Stimulated activated CD4-positive, alpha-beta T cell treated with anti-CD3 and anti-CD28 coated beads, Interleukin-4, amount 100 ng/mL, for 48 hours (primary cell): Measurements from ENCODE around the gene SH3YL1.

Source experiments
- DNase-seq, 2 donors: peaks; one replicate each; pipeline ENCODE4 v3.0.0-alpha.2; 2020; ENCODE audit warnings: low read depth in 2 of 2

SH3YL1 gene, protein sequence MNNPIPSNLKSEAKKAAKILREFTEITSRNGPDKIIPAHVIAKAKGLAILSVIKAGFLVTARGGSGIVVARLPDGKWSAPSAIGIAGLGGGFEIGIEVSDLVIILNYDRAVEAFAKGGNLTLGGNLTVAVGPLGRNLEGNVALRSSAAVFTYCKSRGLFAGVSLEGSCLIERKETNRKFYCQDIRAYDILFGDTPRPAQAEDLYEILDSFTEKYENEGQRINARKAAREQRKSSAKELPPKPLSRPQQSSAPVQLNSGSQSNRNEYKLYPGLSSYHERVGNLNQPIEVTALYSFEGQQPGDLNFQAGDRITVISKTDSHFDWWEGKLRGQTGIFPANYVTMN

GRCh38 chr2:263774-264492 is at the start of gene SH3YL1:
Gene SH3YL1 (minus strand): TSS chr2:264032. CDS start chr2:263984, 48 bp downstream.
- DNase-seq = peak in 1 of 2 donors; percentile 18

DNA sequence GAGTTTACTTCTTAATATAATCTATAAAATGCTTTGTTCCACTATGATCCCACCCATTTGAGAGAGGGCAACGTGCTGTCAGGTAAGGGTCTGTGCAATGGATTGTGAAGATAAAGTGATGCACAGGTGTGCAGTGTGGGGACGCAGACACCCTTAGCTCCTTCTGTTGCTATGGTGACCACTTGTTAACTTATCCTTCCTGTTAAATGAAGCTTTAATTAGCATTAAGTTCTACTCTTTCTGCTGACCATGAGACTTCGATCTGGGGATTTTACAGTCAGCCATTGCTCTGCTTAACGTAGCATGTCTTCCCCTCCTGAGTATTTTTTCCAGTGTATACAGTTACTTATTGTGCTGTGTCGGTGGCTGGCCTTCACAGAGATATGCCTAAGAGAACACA is 47.2 kb upstream of the SH3YL1 start:
- DNase-seq = no peak

DNA sequence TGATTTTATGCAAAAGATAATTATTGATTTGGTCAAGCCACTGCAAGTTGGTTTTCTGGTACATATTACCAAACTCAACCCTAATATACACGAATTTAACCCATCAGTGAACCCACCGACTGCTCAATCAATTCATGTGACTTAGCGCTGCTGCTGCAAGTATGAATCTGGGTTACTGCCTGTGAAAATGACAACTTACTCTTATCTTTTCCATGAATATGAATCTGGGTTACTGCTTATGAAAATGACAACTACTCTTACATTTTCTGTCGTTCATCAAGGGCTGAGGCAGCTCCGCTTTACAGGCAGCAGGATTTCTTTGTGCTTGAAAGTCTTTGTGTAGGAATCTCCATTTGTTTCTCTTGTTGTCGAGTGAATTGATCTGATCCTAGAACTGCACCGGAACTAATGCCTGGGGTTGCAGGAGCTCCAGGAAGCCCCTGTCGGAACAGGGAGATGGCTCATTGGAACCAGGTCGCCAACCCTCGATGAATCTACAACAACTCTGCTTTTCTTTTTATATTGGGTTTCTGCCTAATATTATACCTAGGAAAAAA is 46.2 kb upstream of the SH3YL1 start:
- DNase-seq = no peak

DNA sequence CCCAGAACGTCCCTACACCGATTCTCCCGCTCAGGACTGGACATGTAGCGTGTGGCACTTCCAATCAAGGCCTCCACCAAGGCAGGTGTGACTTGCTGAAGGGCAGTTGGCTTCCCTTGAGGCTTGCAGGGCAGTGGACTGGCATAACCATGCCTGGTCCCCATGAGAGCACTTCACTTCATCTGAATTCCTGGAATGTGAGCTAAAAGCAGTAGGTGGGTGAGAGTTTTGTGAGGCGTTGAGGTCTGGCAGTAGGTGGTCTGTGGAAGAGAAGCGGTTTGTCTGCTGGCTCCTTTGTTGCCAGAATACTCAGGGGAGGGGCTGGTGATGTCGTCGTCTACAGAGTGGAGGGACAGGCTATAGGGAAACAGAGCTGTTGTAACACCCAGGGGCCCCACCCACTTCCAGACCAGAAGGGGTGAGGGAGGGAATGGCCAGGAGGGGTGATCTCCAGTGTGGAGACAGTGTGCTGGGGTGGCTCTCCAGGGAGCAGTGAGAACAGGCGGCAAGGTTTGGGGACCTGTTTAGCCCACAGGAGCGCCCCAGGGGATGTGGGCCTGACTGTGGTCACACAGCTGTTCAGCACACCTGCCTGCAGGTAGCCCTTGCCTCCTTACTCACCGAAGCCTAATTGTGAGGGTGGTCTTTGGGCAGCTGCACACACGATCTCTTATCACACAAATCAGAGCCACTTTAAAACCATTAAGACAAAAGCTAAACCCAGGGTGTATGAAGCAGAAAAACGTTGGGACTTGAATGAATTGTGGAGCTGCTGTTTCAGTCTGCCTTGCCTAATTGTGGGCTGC is 45.5 kb upstream of the SH3YL1 start:
- DNase-seq = no peak

DNA sequence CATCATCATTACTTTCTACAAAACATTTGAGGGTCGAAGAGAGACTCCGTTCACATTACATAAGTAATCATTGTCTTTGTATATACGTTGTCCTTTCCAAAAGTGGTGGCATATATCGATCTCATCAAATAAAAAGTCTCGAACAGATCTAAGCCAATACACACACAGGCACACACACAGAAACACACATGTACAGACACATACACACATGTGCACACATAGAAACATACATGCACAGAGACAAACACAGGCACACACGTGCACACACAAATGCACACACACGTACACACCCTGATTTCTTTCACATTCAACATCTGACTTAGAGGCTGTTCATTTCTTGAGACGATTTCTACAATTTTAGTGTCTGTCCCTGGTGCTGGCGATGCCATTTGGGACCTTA is 41.5 kb upstream of the SH3YL1 start:
- DNase-seq = no peak

GRCh38 chr2:296354-296753 is 32.5 kb upstream of the SH3YL1 start:
- no peak for DNase-seq

DNA sequence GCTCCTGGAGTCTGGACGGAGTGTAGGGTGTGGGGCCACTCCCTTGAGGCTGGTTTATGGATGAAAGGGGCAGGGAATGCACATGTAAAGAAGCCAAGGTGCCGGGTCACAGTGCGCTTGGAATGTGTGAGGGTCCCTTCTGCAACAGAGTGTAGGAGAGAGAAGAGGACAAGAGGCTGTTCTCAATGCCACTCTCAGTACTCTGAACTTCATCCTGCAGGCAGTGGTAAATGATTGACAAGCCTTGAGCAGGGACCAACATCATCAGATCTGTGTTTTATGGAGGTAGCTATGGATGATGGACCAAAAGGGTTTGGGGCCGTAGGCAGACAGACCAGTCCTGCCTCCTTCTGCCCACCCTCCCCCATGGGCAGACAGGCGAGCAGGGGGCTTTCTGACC is 31.3 kb upstream of the SH3YL1 start:
- no peak for DNase-seq

- DNase-seq = peak in 1 of 2 donors; percentile 24
Measured at GRCh38 chr2:290090-290722, 26.4 kb upstream of the SH3YL1 start.

GRCh38 chr2:289362-290089 is 25.7 kb upstream of the SH3YL1 start:
- no peak for DNase-seq

DNA sequence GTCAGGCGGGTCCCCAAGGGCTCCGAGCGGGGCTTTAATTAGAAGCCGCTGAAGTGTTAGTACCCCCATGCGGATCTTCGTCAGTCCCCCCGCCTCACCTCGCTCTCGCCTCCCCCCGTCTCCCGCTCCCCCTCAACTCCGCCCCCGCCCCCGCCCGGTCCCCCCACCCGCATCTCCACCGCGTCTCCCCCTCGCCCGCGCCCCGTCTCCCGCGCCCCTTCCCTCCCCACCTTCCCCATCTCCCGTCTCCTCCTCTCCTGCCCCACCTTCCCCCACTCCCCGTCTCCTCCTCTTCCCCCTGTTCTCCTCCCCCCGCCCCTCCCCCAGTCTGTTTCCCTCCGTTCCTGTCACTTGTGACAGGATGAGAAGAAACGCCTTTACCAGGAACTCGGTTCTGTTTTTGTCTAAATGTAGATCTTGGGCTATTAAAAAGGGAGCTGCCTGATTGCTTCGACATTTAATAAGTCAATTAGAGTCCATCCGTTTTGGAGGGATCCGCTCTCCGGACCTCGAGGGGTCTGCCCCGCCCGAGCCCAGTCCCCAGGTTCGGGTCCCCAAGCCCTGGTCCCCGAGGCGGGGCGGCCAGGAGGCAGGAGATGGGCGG is 25.0 kb upstream of the SH3YL1 start:
- DNase-seq = no peak

DNA sequence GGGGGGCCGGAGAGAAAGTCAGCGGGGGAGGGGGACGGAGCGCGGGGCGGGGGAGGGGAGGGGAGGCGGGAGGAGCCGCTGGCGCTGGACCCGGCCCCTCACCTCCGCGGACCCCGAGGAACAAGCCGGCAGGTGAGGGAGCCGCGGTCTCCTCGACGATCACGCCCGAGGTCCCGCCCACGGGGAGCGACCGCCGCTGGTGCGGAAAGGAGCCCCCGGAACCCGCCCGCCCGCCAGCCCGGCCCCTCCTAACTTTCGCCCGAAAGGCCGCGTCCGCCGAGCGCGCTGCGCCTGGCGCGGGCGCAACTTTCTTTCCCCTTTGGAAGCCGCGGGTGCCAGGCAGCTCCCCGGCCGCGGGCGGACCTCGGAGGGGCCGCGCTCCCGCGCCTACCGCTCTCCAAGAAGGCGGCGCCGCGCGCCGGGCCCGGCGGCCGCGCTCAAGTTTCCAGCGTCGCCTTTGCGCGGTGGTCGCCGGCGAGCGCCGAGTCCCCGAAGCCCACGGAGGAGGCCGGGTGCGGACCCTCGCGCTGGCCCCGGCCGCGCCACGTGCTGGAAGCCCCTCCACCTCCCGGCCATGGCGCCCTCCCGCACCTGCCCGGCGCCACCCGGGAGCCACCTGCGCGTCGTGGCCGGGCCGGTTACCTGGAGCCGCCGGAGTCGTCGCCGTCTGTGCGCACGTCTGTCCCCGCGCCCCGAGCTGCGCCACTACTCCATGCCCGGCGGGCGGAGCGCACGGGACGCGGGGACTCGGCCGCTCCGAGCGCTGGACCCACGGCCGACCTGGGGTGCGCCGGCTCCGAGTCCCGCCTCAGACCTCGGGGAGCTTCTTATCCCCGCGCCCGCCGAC is 24.3 kb upstream of the SH3YL1 start, which contains the start of gene ALKAL2:
Gene ALKAL2 (minus strand): TSS at position 181 of the 847 bp plus-strand sequence. CDS start 256 bp downstream, outside the sequence.
- no peak for DNase-seq

DNA sequence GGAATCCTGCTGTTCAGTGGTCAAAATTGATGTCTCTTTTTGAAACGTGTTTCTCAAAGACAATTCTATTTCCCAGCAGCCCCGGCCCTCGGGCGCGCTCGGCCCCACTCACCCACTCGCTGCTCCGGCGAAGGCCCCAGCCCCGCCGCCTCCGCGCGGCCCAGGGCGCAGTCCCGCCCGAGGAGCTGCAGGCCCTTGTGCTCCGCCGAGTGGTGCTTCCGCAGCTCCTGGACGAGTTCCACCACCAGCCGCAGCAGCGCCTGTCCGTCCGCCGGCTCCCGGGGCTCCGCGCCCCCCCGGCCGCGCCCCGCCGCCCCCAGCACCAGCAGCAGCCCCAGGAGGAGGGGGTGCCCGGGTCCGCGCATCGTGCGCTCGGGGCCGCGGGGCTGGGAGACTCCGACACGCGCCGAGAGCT is 23.6 kb upstream of the SH3YL1 start:
- DNase-seq = no peak

DNA sequence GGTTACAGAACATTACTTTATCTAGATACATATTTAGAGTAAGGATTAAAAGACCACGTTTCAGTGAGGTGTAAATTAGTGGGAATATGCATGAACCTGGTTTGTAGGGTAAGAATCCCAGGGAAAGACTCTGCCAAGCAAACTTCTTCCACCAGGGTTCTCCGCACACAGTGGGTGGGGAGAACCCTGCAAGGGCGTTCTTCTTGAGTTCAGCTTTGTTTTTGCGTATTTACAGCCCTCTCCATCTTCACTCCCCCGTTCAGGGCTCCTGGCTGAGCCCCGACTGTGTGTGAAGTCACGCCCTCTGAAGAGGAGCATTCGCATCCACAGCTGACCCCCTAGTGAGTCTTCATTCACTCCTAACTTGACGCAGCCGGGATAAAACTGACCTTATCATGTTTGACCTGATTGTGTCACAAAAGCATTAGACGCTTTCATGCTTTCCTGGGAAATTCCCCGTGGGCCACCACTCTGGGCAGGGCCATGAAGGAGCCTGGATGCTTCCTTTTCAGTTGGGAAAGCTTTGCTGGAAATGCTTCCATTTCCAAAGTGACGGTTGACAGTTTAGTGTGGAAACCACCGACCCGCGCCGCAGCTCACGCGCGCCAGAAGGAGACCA is 23.1 kb upstream of the SH3YL1 start:
- no peak for DNase-seq

DNA sequence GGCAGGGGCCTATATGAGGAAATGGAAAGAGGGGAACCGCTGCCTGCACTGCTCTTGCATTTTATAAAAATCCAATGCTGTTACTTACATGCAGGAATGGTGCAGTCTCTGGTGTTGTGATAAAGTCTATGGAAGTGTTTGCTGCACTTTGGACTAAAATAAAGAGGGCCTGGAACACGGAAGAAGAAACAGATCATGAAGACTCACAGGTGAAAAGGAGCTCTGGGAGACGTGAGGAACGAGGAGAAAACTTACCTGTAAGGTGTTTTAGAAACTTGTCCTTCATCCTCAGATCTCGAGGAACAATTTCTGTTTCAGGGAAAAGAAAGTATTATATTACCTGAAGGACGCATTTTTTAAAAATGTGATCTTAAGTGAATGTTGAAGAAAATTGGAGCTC is 22.2 kb upstream of the SH3YL1 start:
- no peak for DNase-seq

DNA sequence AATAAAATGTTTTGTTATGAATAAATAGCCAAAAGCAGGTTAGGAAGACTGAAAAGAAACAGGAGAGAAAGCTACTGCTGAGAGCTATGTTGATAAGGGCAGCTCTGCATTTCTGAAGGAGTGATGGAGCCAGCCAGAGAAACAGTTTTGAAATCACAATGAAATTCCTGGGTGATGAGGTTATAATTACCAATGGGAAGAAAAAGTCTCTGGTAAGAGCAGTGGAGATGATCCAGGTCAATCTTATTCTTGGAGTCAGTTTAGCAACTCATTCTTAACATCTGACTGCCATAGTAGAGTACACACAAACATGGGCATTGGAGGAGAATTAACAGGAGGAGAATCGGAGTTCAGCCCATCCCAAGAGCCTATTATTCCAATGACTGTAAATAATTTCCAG is 21.7 kb upstream of the SH3YL1 start:
- DNase-seq = no peak

DNA sequence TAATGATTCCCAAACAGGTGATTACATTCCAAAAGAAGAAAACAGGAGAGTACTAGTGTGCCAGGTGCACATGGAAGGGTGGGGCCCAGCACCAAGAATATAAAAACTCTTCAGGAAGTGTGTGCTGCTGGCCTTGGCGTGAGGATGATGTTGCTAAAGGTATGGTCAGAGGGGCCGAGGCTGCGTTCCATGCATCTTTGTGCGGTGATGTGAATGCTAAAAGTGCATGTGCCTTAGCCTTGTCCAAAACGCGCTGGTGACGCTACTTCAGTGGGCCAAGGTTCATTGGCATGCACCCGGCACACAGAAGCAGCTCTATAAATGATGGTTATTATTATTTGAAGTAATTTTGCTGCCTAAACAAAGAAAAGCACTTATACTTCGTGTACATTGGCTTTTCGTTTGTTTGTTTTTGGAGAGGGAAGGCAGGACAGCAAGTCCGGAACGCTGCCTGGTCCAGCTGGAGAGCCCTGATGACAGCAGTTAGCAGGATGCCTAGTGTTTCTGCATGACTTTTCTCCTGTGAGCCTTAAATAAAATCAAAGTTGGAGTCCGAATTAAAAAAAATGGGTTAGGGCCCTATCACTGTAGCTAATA is 21.2 kb upstream of the SH3YL1 start:
- no peak for DNase-seq

- no peak for DNase-seq
Measured at GRCh38 chr2:283996-284794, 20.4 kb upstream of the SH3YL1 start.
